DOHH2 (cell line): ENCODE results near the gene MMAB.

Experiments
- H3F3A ChIP-seq: fragments of 200-600 bp; sonication (generic), shearing (Covaris generic); 2 replicates; pipeline ENCODE4 v1.6.0; 2016; ENCODE audit warnings: antibody characterized with exemption, mild to moderate bottlenecking; ENCODE audit not compliant: control insufficient read depth, insufficient read depth
- H3K27ac ChIP-seq: fragments of 200-600 bp; sonication (generic); 2 replicates; pipeline ENCODE4 v1.5.1; 2014; ENCODE audit warnings: low read depth, mild to moderate bottlenecking, low read length, moderate library complexity
- H3K27me3 ChIP-seq: fragments of 200-600 bp; sonication (generic); 2 replicates; pipeline ENCODE4 v1.6.1; 2014; ENCODE audit warnings: mild to moderate bottlenecking, low read length, mixed read lengths; ENCODE audit not compliant: control insufficient read depth
- H3K36me3 ChIP-seq: fragments of 200-600 bp; sonication (generic); 2 replicates; pipeline ENCODE4 v1.6.1; 2014; ENCODE audit warnings: mild to moderate bottlenecking, low read length, moderate library complexity, mixed read lengths; ENCODE audit not compliant: control insufficient read depth
- H3K4me1 ChIP-seq: fragments of 200-600 bp; sonication (generic); 2 replicates; pipeline ENCODE4 v1.6.1; 2014; ENCODE audit warnings: mild to moderate bottlenecking, low read length, mixed read lengths; ENCODE audit not compliant: control insufficient read depth
- H3K4me2 ChIP-seq: fragments of 200-600 bp; sonication (generic); 2 replicates; pipeline ENCODE4 v1.6.0; 2014; ENCODE audit warnings: mild to moderate bottlenecking, low read length, moderate library complexity
- H3K4me3 ChIP-seq: fragments of 200-600 bp; sonication (generic); 2 replicates; pipeline ENCODE4 v1.5.1; 2014; ENCODE audit warnings: mild to moderate bottlenecking, low read length, mixed read lengths
- H3K79me2 ChIP-seq: fragments of 200-600 bp; sonication (generic); 2 replicates; pipeline ENCODE4 v1.6.1; 2014; ENCODE audit warnings: mild to moderate bottlenecking, low read length, mixed read lengths; ENCODE audit not compliant: control insufficient read depth
- H3K9me2 ChIP-seq: fragments of 200-600 bp; sonication (generic); replicated peaks from 2 replicates; pipeline ENCODE4 v1.6.1; 2014; ENCODE audit warnings: mild to moderate bottlenecking, low read length, mixed read lengths; ENCODE audit not compliant: control insufficient read depth
- H3K9me3 ChIP-seq: fragments of 200-600 bp; sonication (generic); 2 replicates; pipeline ENCODE4 v1.6.1; 2014; ENCODE audit warnings: antibody characterized with exemption, low read length, mixed read lengths; ENCODE audit not compliant: control insufficient read depth, insufficient read depth
- H4K20me1 ChIP-seq: fragments of 200-600 bp; sonication (generic); 2 replicates; pipeline ENCODE4 v1.6.0; 2014; ENCODE audit warnings: low read depth, mild to moderate bottlenecking, antibody characterized with exemption, low read length, moderate library complexity; ENCODE audit not compliant: control insufficient read depth, insufficient read depth
- EZH2phosphoT487 ChIP-seq: fragments of 200-600 bp; sonication (generic); IDR thresholded peaks from 2 replicates; pipeline ENCODE4 v1.6.1; 2017; ENCODE audit warnings: borderline replicate concordance, mild to moderate bottlenecking, antibody characterized with exemption, low read length, moderate library complexity, mixed read lengths
- TF ChIP-seq, protein P1 (sequence below): fragments of 200-600 bp; sonication (generic); IDR thresholded peaks from one replicate; pipeline ENCODE4 v1.5.1; 2014; ENCODE audit warnings: antibody characterized with exemption, mild to moderate bottlenecking, low read depth, low read length; ENCODE audit not compliant: poor library complexity, severe bottlenecking

Gene MMAB

GRCh38 chr12:109577311-109577710 lies 4.0 kb upstream of the MMAB start:
- Histone ChIP-seq H3K4me2 (no peak overlapping the region), H3F3A (no peaks in the 10 kb centered on the region), H3K4me3 (no peak overlapping the region), H3K79me2 (peaks cover 39% of the 10 kb centered on the region), H3K36me3 (peaks cover 89% of the 10 kb centered on the region), H3K9me2 (no peaks in the 10 kb centered on the region), H4K20me1 (no peaks in the 10 kb centered on the region; the same call in 1 of the 2 replicates), H3K27ac (no peak overlapping the region), H3K27me3 (no peaks in the 10 kb centered on the region), H3K9me3 (no peaks in the 10 kb centered on the region), H3K4me1 (peaks cover 17% of the 10 kb centered on the region)
- TF ChIP-seq, protein P1, sequence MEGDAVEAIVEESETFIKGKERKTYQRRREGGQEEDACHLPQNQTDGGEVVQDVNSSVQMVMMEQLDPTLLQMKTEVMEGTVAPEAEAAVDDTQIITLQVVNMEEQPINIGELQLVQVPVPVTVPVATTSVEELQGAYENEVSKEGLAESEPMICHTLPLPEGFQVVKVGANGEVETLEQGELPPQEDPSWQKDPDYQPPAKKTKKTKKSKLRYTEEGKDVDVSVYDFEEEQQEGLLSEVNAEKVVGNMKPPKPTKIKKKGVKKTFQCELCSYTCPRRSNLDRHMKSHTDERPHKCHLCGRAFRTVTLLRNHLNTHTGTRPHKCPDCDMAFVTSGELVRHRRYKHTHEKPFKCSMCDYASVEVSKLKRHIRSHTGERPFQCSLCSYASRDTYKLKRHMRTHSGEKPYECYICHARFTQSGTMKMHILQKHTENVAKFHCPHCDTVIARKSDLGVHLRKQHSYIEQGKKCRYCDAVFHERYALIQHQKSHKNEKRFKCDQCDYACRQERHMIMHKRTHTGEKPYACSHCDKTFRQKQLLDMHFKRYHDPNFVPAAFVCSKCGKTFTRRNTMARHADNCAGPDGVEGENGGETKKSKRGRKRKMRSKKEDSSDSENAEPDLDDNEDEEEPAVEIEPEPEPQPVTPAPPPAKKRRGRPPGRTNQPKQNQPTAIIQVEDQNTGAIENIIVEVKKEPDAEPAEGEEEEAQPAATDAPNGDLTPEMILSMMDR, result no peak
- TF ChIP-seq EZH2phosphoT487, result no peak

- Histone ChIP-seq H3K9me3 (no peaks in the 10 kb centered on the region), H3K9me2 (no peaks in the 10 kb centered on the region), H3K27ac (no peak overlapping the region), H3K36me3 (peaks cover 85% of the 10 kb centered on the region), H3K4me1 (peaks cover 25% of the 10 kb centered on the region), H4K20me1 (no peaks in the 10 kb centered on the region; the same call in 1 of the 2 replicates), H3K27me3 (no peaks in the 10 kb centered on the region), H3F3A (no peaks in the 10 kb centered on the region; the same call in 1 of the 2 replicates), H3K79me2 (peaks cover 49% of the 10 kb centered on the region), H3K4me2 (no peak overlapping the region), H3K4me3 (no peak overlapping the region)
- no peak for TF ChIP-seq EZH2phosphoT487
- TF ChIP-seq, protein P1, result no peak
Observed at GRCh38 chr12:109575683-109576082, 2.4 kb upstream of the MMAB start.

DNA sequence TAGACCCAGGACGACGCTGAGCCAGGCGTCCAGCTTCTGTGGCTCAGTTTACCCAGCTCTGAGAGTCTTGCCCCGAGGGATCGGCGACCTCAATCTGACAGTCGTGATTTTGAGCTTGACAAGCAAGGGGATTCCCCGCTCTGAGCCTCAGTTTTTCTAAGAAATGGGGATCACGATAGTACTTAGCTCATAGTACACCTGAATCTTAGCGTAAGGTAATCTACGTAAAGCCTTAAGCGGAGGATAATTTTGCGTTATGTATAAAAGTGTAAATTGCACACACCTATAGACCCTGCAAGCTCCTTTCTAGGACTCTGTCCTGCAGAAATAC lies 575 bp upstream of the MMAB start:
- Histone ChIP-seq H3K36me3 (peaks cover 85% of the 10 kb centered on the region), H3K9me2 (no peaks in the 10 kb centered on the region), H3K4me3 (peak overlapping the region; percentile 98), H3K27ac (peak overlapping the region; percentile 59), H3K79me2 (peaks cover 53% of the 10 kb centered on the region), H3K9me3 (no peaks in the 10 kb centered on the region), H3K27me3 (no peaks in the 10 kb centered on the region), H3K4me1 (peaks cover 25% of the 10 kb centered on the region), H3K4me2 (peak overlapping the region; percentile 94), H4K20me1 (no peaks in the 10 kb centered on the region; the same call in 1 of the 2 replicates), H3F3A (no peaks in the 10 kb centered on the region; the same call in 1 of the 2 replicates)
- TF ChIP-seq, protein P1, result no peak
- TF ChIP-seq EZH2phosphoT487, result no peak
